H9 (cell line): ENCODE results near the gene NCAM2. TPM values are rescaled to one million over a fixed set of nuclear protein-coding genes. Genes with fewer than 3 reads are reported as not detected.

Experiments
- DNase-seq: peaks from one replicate; pipeline ENCODE4 v3.0.0-alpha.2; 2017
- H2AFZ ChIP-seq: one replicate; pipeline ENCODE4 v1.6.1; 2013; ENCODE audit warnings: mild to moderate bottlenecking, low read length, control low read depth, moderate library complexity
- H2AK5ac ChIP-seq: 2 replicates; pipeline ENCODE4 v1.6.1; 2013; ENCODE audit warnings: low read length, control low read depth, mixed read lengths; ENCODE audit not compliant: insufficient read length
- H2BK120ac ChIP-seq: one replicate; pipeline ENCODE4 v1.6.1; 2013; ENCODE audit warnings: low read depth, mild to moderate bottlenecking, low read length, control low read depth, inconsistent platforms; ENCODE audit not compliant: poor library complexity, severe bottlenecking
- H2BK12ac ChIP-seq: 2 replicates; pipeline ENCODE4 v1.6.1; 2013; ENCODE audit warnings: low read length, control low read depth, mixed read lengths, low read depth; ENCODE audit not compliant: insufficient read length
- H2BK15ac ChIP-seq: 2 replicates; pipeline ENCODE4 v1.6.1; 2013; ENCODE audit warnings: low read depth, low read length, control low read depth
- H2BK20ac ChIP-seq: one replicate; pipeline ENCODE4 v1.6.1; 2013; ENCODE audit warnings: low read depth, mild to moderate bottlenecking, low read length, control low read depth, inconsistent platforms; ENCODE audit not compliant: poor library complexity, severe bottlenecking
- H2BK5ac ChIP-seq: 2 replicates; pipeline ENCODE4 v1.6.1; 2013; ENCODE audit warnings: low read length, control low read depth, mixed read lengths; ENCODE audit not compliant: insufficient read length
- H3K14ac ChIP-seq: 2 replicates; pipeline ENCODE4 v1.6.1; 2013; ENCODE audit warnings: low read length, control low read depth; ENCODE audit not compliant: insufficient read depth
- H3K18ac ChIP-seq: 2 replicates; pipeline ENCODE4 v1.6.1; 2013; ENCODE audit warnings: low read depth, mild to moderate bottlenecking, mixed read lengths, low read length, control low read depth; ENCODE audit not compliant: insufficient read length
- H3K23ac ChIP-seq: 2 replicates; pipeline ENCODE4 v1.6.1; 2013; ENCODE audit warnings: low read length, control low read depth, mixed read lengths, low read depth; ENCODE audit not compliant: insufficient read length
- H3K23me2 ChIP-seq: 2 replicates; pipeline ENCODE4 v1.6.1; 2013; ENCODE audit warnings: low read depth, mild to moderate bottlenecking, mixed read lengths, low read length, control low read depth; ENCODE audit not compliant: insufficient read length, poor library complexity, severe bottlenecking
- H3K27ac ChIP-seq: 2 replicates; pipeline ENCODE4 v1.5.1; 2013; ENCODE audit warnings: low read length, control low read depth, mixed read lengths, low read depth; ENCODE audit not compliant: insufficient read length
- H3K27me3 ChIP-seq: 2 replicates; pipeline ENCODE4 v1.6.1; 2013; ENCODE audit warnings: low read length, control low read depth, inconsistent platforms; ENCODE audit not compliant: insufficient read depth
- H3K4ac ChIP-seq: 2 replicates; pipeline ENCODE4 v1.6.1; 2013; ENCODE audit warnings: low read depth, mild to moderate bottlenecking, control low read depth, inconsistent platforms, low read length, moderate library complexity
- H3K4me1 ChIP-seq: 2 replicates; pipeline ENCODE4 v1.6.1; 2013; ENCODE audit warnings: low read length, control low read depth, inconsistent platforms; ENCODE audit not compliant: insufficient read depth
- H3K4me2 ChIP-seq: 2 replicates; pipeline ENCODE4 v1.6.1; 2013; ENCODE audit warnings: low read length, control low read depth, mixed read lengths; ENCODE audit not compliant: insufficient read length, insufficient read depth
- H3K56ac ChIP-seq: 2 replicates; pipeline ENCODE4 v1.6.1; 2013; ENCODE audit warnings: low read depth, mild to moderate bottlenecking, mixed read lengths, low read length, control low read depth; ENCODE audit not compliant: insufficient read length
- H3K79me1 ChIP-seq: 2 replicates; pipeline ENCODE4 v1.6.1; 2013; ENCODE audit warnings: low read depth, mild to moderate bottlenecking, moderate library complexity, low read length, control low read depth, inconsistent platforms; ENCODE audit not compliant: insufficient read depth, poor library complexity, severe bottlenecking
- H3K79me2 ChIP-seq: 2 replicates; pipeline ENCODE4 v1.6.1; 2013; ENCODE audit warnings: low read length, control low read depth, inconsistent platforms; ENCODE audit not compliant: insufficient read depth
- H3K9ac ChIP-seq: 2 replicates; pipeline ENCODE4 v1.6.1; 2013; ENCODE audit warnings: low read length, control low read depth, mixed read lengths; ENCODE audit not compliant: insufficient read length; ENCODE audit errors: extremely low read depth
- H3K9me3 ChIP-seq: one replicate; pipeline ENCODE4 v1.6.1; 2013; ENCODE audit warnings: low read depth, low read length, inconsistent platforms; ENCODE audit not compliant: control insufficient read depth
- H3T11ph ChIP-seq: one replicate; pipeline ENCODE4 v1.6.1; 2013; ENCODE audit warnings: mild to moderate bottlenecking, low read length, control low read depth, inconsistent platforms
- H4K20me1 ChIP-seq: one replicate; pipeline ENCODE4 v1.6.1; 2013; ENCODE audit not compliant: control insufficient read depth, insufficient read length, insufficient read depth
- H4K5ac ChIP-seq: 2 replicates; pipeline ENCODE4 v1.6.1; 2013; ENCODE audit warnings: low read depth, mild to moderate bottlenecking, mixed read lengths, low read length, control low read depth; ENCODE audit not compliant: insufficient read length
- H4K8ac ChIP-seq: replicated peaks from 2 replicates; pipeline ENCODE4 v1.6.1; 2013; ENCODE audit warnings: low read length, control low read depth, mixed read lengths, low read depth; ENCODE audit not compliant: insufficient read length
- H4K91ac ChIP-seq: 2 replicates; pipeline ENCODE4 v1.6.1; 2013; ENCODE audit warnings: low read depth, mild to moderate bottlenecking, moderate library complexity, mixed read lengths, low read length, control low read depth; ENCODE audit not compliant: insufficient read length
- H3K27ac Mint-ChIP-seq, 3 experiments: 2 replicates in 2 of 3; 3 replicates in 1 of 3; pipeline ENCODE4 v1.8.0; 2020 to 2021; ENCODE audit warnings: mixed read lengths in 3 of 3, mild to moderate bottlenecking in 1 of 3, moderate library complexity in 1 of 3
- H3K27me3 Mint-ChIP-seq: 2 replicates; pipeline ENCODE4 v1.8.0; 2021; ENCODE audit warnings: low read depth, mild to moderate bottlenecking, moderate library complexity, mixed read lengths
- H3K36me3 Mint-ChIP-seq, 3 experiments: 2 replicates in 2 of 3; 3 replicates in 1 of 3; pipeline ENCODE4 v1.8.0; 2020 to 2021; ENCODE audit warnings: low read depth in 3 of 3, mixed read lengths in 3 of 3; ENCODE audit not compliant: insufficient read depth in 1 of 3
- H3K4me1 Mint-ChIP-seq, 2 experiments: 2 replicates each; pipeline ENCODE4 v1.8.0; 2020; ENCODE audit warnings: mixed read lengths in 2 of 2
- H3K4me3 Mint-ChIP-seq, 2 experiments: 2 replicates in 1 of 2; 3 replicates in 1 of 2; pipeline ENCODE4 v1.8.0; 2020 to 2021; ENCODE audit warnings: mild to moderate bottlenecking in 2 of 2, mixed read lengths in 2 of 2, moderate library complexity in 1 of 2
- H3K9me3 Mint-ChIP-seq, 2 experiments: 2 replicates in 1 of 2; 3 replicates in 1 of 2; pipeline ENCODE4 v1.8.0; 2020; ENCODE audit warnings: mild to moderate bottlenecking in 2 of 2, mixed read lengths in 2 of 2, moderate library complexity in 1 of 2
- WGBS: extraction: QIAGEN DNeasy Blood & Tissue Kit; methylation state at CpG from one replicate; pipeline ENCODE4 v1.1.7; 2013; ENCODE audit warnings: missing lambda C conversion rate, low lambda C conversion rate, mixed read lengths; ENCODE audit not compliant: insufficient read length; ENCODE audit errors: extremely low coverage; 5-methylcytosine and 5-hydroxymethylcytosine counted together
- total RNA-seq: library from RNA; stranded (reverse); gene quantifications from 2 replicates; pipeline ENCODE4 v1.2.1, GENCODE V29; 2021
- TF ChIP-seq, protein P1 (sequence below): fragments of 200-600 bp; sonication (generic); conservative IDR thresholded peaks from 3 replicates; pipeline ENCODE4 v1.8.0; 2021; ENCODE audit warnings: antibody characterized with exemption, mild to moderate bottlenecking

Gene NCAM2
- total RNA-seq, 1 experiment from 2014 or later: 2.2 TPM

- Mint-ChIP-seq H3K9me3 (no peaks in the 10 kb centered on the region; a peak in 1 of 5 replicates), H3K36me3 (no peaks in the 10 kb centered on the region), H3K4me3 (no peak overlapping the region), H3K4me1 (no peaks in the 10 kb centered on the region), H3K27me3 (no peaks in the 10 kb centered on the region), H3K27ac (no peak overlapping the region)
- no peak overlapping the region for H3K18ac ChIP-seq
- no peak overlapping the region for H4K5ac ChIP-seq
- no peak overlapping the region for H2BK15ac ChIP-seq
- H3K23ac ChIP-seq: no peak overlapping the region
- no peaks in the 10 kb centered on the region for H3K27me3 ChIP-seq
- no peak overlapping the region for H2BK5ac ChIP-seq
- H3K4ac ChIP-seq: no peak overlapping the region
- no peak overlapping the region for H4K91ac ChIP-seq
- no peak overlapping the region for H3K14ac ChIP-seq
- H4K20me1 ChIP-seq: no peaks in the 10 kb centered on the region
- no peak overlapping the region for H2AFZ ChIP-seq
- H3K9me3 ChIP-seq: no peaks in the 10 kb centered on the region
- no peak overlapping the region for H3K9ac ChIP-seq
- TF ChIP-seq, protein P1, sequence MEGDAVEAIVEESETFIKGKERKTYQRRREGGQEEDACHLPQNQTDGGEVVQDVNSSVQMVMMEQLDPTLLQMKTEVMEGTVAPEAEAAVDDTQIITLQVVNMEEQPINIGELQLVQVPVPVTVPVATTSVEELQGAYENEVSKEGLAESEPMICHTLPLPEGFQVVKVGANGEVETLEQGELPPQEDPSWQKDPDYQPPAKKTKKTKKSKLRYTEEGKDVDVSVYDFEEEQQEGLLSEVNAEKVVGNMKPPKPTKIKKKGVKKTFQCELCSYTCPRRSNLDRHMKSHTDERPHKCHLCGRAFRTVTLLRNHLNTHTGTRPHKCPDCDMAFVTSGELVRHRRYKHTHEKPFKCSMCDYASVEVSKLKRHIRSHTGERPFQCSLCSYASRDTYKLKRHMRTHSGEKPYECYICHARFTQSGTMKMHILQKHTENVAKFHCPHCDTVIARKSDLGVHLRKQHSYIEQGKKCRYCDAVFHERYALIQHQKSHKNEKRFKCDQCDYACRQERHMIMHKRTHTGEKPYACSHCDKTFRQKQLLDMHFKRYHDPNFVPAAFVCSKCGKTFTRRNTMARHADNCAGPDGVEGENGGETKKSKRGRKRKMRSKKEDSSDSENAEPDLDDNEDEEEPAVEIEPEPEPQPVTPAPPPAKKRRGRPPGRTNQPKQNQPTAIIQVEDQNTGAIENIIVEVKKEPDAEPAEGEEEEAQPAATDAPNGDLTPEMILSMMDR: no peak
- no peak overlapping the region for H2BK20ac ChIP-seq
- H3K4me2 ChIP-seq: no peak overlapping the region
- no peak overlapping the region for H4K8ac ChIP-seq
- H3K56ac ChIP-seq: no peak overlapping the region
- no peaks in the 10 kb centered on the region for H3K4me1 ChIP-seq
- H3T11ph ChIP-seq: no peak overlapping the region
- no peak overlapping the region for H2BK12ac ChIP-seq
- no CpG with 5 or more reads among the region's 8 CpGs for WGBS
- no peak overlapping the region for H2AK5ac ChIP-seq
- no peaks in the 10 kb centered on the region for H3K23me2 ChIP-seq
- H2BK120ac ChIP-seq: no peak overlapping the region
- H3K79me2 ChIP-seq: no peaks in the 10 kb centered on the region
- peak; percentile 26 for DNase-seq
- H3K79me1 ChIP-seq: no peaks in the 10 kb centered on the region
- H3K27ac ChIP-seq: no peak overlapping the region
These were observed 460.0 kb downstream of the NCAM2 start for GRCh38 chr21:21458124-21458631.
